COR-L47 (cell line): ENCODE results near the gene IGLL1.
"Not testable (repeated sequence)": the region's sequence is repeated elsewhere in the genome, so short reads cannot be mapped to it uniquely, and the experiment has no call there.

Experiments
- DNase-seq: peaks from one replicate; lab custom pipeline; 2025; lab: John Stamatoyannopoulos, UW

Gene IGLL1

DNA sequence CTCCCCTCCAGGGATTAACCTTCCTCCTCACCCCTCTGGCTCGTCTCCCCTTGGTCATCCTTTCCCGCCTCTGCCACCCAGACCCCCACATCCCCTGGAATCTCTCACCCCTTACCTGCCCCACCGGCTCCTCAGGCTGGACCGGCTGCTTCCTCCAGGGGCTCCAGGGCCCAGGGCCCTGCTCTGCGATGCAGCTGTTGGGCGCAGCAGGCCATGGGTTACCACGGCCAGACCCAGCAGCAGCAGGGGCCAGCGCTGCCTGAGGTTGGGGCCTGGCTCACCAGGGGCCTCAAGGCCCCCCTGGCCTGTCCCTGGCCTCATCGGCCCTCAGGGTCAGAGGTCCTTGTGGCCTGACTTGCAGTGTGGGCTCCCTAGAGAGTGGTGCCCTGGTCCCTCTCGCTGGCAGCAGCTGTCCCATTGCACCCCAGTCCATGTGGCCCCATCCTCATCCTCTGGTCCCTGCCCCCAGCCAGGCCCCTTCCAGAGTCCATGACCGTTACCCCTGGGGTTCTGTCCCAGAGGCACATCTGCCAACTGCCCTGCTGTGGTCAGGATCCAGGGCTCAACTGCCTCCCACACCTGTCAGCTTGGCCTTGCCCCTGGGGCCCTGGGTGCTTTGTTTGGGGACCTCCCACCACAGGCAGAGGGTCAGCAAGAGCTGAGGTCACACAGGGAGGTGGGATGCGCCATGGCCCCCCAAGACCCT, at the start of gene IGLL1:
Gene IGLL1 (minus strand): TSS at position 421 of the 706 bp plus-strand sequence. CDS start 100 bp downstream, at position 321.
- no peak for DNase-seq

DNA sequence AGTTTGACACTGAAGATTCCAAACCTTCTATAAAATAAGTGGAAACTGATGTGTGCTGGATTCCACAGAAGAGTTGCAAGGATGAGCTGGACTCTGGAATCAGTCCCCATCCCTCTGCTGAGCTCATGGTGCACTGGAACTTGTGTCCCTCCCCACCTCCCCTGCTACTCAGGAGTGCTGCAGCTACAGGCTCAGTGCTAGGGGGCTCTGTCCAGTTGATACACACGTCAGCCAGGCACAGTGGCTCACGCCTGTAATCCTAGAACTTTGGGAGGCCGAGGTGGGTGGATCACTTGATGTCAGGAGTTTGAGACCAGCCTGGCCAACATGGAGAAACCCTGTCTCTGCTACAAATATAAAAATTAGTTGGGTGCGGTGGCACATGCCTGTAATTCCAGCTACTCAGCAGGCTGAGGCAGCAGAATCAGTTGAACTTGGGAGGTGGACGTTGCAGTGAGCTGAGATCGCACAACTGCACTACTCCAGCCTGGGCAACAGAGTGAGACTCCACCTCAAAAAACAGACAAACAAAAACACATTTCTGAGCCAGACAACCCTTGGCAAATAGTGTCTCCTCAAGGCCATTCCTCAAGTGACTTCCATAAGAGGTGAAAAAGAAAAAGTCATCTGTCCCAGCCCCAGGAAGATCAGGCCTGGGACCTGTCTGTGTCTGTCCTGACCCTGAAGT, 48.1 kb upstream of the IGLL1 start:
- not testable (repeated sequence) for DNase-seq

DNA sequence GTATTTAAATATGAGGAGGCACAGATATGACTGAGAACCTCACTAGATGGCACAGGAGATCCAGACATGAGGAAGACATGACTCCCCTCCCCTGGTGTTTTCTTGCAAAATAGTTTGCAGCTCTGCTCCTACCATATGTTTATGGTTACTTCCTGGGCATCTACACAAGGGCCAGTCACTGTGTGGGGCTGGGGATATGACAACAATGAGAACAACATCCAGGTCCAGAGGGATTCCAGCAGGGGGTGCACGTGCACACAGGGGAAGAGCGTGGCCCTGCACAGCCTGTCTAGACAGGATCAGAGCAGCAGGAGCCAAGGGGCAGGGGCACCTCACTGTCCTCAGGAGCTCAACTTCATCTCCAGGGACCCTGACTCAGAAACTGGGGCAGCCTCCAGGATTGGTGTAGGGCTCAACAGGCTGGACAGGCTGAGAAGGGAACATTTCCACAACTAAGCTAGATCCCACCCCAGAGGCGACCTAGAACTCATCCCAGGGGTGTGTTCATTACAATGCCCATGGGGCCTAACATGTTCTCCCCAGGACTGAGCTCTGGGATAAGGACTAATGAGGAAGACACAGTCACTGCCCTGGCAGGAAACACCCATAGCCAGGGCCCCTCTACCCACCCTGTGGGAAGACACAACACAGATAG, 47.4 kb upstream of the IGLL1 start:
- DNase-seq: not testable (repeated sequence)

DNA sequence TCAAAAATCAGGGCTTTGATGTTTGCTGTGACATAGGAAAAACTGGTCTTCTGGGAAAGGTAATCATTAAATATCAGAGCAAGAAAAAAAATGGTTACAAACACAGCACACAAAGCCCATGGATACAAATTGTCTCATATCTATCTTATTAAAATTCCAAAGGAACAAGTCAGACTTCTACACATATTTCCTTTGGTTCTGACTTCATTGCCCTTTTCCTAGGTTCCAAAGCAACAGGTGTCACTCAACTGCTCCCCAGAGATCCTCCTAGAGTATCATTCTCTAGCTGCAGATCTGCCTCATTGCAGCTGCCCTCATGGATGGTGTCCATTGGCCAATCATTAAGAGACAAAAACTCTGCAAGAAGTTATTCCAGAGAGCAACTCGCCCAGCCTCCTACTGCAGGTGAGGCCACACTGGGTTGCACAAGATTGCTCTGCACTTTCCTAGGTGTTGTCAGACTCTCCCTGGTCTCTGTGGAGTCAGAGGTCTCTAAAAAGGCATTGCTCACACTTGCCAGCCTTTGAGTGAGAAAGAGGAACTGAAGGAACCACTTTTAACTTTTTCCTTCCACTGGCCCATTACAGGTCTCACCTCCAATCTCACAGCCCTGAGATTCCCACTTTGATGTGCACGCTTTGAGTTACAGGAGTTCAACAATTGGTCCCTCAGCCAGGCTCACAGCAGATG, 46.3 kb upstream of the IGLL1 start:
- no peak for DNase-seq

DNA sequence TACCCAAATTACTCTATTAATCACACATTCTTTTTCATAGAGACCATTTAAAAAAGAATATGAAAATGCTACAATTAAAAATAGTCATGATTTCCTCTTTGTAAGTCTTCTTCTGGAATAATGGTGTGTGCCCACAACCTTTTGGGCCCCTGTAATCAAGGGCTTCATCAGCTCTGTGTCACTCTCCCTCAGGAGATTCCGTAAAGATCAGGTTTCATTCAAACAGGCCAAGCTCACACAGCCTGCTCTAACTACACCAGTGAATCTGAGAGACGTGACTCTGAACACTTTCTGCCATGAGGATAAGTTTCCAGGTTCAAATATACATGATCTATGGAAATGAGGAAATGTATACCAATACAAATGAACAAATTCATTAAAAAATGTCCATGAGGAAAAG, 42.5 kb upstream of the IGLL1 start:
- no peak for DNase-seq

DNA sequence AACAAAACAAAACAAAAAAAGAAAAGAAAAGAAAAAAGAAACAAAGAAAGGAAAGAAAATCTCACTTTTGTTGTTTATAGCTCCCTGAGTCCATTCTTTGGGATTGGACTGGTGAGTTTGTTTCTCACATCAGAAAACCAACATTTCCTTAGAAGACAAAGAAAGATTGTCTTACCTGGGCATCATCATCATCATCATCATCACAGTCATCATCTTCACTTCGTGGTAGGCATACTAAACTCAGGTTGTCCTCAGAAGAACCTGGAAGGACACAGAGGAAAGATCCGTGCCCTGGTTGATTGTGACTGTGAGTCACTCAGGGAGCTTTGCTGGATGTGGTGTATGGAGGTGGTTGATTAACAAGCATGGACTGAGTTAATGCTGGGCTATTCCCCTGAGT, 41.8 kb upstream of the IGLL1 start:
- not testable (repeated sequence) for DNase-seq

DNA sequence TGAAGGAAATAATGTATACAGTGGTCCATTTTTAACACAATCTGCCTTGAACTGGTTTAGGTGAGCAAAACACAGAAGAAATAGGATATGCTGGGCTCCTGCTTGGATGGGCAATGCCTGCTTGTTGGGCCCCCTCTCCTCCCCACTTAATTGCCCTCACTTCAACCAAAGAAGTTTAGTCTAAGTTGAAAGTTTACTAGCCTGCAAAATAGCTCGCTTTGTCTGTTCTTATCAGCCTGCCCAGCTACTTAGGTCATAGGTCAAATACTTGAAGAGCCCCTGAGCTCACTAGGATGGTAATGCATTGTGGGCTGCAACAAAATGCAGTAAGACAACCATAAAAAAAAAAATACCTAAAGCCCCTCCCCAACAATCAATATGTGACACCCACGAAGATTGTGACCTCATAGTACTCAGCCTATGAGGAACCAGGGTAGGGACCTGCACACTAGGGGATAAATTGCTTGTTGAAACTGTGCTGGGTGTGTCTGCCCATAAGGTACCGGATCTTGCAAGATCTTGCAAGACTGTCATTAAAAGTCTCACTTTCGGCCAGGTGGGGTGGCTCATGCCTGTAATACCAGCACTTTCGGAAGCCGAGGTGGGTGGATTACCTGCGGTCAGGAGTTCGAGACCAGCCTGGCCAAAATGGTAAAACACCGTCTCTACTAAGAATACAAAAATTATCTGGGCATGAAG, 41.1 kb upstream of the IGLL1 start:
- DNase-seq: no peak

DNA sequence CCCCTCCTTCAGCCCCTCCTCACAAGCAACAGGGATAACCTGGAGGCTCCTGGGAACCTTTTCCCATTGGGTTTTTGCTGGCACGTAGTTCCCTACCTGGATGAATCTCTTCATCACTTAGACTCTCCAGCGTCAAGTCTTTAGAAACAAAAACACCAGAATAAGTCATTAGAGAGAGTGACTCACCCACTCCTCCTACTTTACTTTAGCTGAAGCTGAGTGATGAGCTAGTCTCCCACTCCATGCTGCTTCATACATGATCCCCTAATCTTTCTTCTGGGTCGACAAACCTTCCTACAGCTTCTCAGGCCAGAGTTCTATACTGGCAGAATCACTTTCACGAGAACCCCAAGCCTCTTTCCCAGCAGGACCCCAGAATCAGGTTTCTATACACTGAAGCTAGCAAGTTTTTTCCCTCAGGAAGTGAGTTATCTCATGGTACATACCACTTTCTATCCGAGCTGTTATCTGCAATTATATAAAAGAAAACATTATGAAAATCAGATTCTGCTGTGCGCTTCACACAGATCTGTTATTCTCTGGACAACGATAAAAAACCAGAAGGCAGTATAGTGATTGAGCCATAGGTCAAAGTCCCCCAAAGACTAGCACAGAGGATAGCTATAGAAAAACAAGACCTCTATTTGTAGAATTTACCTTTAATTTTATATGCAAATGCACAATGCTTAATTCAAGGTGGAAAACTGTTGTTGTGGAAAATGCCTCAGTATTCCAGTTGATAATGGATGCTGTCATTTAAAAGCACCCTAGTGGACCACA, 33.3 kb upstream of the IGLL1 start:
- DNase-seq: no peak

DNA sequence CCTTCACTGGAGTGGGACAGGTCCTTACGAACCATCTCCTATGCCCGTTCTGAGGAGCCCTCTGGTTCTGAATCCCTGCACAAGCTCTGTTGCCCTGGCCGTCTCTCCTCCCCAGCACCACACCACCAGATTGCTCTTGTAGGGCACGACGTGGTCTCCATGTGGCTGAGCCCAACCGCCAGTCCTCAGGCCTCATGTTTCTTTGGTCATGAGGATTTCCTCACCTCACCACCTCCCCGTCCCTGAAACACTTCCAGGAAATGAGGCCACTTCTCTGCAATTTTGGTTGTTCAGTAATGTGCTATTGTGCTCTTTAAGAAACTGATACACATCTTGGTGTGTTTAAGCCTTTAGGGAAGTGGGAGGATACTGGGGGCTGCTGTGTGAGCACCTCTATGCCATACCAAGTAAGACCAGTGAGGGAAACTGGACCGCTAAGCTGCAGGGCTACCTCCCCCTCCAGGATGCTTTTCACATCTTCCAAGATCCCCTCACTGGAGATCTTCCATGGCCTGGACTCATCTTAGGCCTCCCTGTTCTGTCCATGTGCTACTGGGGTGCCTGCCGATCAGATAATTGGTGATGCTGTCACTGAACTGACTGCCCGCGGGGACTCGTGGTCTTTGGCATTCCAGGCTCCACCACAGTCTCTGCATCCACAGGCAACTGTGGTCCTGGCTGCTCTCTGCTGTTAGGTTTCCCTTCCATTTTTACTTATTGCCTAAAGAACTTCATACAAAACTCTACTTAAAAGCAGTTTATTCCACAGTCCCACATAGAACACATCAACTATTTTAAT, 30.1 kb upstream of the IGLL1 start:
- no peak for DNase-seq

DNA sequence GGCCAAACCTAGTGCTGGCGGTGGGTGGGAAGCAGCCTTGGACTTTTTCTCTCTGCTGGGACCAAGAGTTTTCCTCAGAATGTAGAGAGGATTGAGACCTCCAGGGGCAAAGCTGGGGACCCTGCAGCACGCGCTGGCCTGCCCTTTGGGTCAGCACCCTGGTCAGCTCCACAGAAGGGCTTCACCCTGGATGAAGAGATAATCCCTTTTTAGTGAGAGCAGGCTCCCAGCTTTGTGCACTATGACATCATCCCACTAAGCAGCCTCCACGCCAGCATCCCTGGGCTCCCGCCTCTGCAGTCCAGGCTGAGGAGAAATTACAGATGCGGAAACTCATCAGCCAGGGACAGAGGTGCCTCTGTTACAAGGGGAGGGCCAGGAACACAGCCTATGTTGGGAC, 28.5 kb upstream of the IGLL1 start:
- DNase-seq: no peak

DNA sequence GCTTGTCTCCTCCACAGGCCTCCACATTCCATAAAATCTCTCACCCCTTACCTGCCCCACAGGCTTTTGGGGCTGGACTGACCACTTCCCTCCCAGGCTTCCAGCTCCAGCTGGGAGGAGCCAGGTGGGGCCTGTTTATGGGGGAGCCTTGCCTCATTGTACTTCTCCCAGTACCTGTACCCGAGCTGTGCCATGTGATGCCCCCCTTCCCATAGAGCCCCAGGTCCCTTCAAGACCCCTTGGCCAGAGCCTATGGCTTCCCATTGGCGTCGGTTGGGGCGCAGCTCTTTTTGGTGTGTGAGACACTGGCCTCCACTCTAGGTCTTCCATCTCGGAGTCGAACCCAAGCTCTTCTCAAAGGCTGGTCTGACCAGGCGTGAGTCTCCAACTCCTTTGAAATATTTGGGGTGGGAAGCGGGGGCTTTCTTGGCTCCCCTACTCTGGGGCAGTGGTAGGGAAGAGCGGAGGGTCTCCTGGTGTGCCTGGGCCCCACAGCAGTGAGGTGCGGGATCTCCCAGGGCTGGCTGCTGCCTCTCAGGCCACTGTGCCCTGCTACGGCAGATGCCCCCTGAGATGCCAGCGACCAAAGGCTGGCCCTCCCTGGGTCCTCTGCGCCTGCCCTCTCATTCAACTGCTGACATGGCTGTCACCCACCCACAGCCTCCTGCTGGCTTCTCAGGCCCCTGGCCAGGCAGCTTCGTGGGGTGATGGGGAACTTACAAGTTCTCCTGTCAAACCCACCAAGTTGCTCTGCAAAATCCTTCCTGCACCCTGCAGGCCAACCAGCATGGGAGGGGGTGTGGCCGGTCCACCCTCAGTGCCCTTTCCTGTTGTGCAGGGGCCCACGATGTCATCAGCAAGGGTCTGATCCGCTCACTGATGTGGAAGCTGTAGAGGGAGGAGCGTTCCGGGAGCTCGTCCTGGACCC, 26.4 kb upstream of the IGLL1 start:
- DNase-seq: no peak

DNA sequence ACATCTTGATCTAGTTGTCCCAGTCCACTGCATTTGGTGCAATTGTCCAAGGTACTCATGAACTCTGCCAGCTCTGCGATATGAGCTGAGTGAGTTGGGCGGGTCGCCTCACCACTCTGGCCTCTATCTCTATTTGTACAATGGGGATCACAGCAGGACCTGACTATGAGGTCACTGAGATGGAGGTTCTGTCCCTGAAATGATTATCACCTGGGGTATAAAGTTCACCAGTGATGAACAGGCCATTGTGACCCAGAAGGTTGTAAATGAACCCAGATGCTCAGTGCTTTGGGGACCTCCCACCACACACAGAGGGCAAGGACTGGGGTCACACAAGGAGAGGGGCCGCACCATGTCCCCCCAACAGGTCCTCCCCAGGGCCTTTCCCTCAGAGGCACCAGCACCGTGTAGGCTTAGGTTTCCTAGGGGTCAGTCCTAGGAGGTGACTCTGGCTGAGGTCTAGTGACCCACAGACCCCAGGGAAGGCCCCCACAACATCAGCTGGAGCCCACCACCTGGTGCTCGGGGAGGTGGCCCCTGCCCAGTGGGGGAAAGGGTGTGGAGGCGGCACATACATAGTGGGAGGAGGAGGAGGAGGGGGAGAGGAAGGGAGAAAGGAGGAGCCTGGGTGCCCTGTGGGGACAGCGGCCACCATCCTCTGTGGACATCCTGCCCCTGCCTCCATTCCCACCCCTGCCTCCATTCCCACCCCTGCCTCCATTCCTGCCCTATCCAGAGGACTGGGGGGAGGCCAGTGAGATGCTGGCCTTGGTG, 25.0 kb upstream of the IGLL1 start:
- DNase-seq: no peak

DNA sequence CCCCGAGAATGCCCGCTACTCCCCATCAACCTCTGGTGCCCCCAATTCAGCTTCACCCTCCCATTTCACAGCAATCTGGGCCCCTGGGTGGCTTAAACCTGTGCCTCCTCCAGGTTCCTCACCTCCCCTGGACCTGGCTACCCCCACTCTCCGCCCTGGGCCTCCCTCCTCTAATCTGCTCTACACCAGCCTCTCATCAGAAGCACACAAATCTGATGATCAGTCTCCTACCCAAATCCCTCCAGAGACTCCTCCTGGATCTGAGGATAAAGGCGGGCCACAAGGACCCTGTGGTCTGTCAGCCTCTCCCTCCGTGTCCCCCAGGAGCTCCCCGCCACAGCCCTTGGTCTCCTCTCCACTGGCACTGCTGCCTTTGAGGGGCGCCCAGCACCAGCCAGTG, 23.2 kb upstream of the IGLL1 start:
- DNase-seq: no peak

DNA sequence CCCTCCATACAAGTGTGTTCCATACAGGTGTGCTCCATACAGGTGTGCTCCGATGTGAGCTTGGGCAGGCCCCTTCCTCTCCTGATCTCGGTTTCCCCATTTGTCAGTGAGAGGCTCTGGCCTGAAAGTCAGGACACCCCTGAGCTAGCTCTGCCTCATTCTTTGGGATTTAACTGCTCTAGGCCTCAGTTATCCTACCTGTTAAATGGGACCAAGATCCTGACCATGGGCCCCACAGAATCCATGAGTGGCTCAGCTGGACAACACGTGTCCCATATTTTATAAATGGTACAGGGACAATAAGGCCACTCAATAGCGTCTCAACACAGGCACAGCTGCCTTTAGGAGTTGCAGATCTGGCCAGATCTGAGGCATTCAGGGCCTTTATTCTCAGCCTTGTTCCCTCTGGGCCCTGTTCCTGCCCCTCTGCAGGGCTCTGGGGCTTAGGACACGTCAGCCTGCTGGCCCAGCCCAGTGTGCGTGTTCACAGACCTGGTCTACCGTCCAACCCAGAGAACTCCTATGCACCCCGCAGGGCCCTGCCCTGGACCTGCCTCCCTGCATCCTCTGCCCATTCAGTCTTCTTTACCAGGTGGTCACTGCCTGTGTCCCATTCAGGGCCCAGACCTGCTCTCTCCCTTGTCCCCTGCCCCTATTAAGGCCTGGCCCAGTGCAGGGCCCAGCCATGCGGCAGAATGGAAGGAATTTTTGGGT, 18.9 kb upstream of the IGLL1 start:
- no peak for DNase-seq

DNA sequence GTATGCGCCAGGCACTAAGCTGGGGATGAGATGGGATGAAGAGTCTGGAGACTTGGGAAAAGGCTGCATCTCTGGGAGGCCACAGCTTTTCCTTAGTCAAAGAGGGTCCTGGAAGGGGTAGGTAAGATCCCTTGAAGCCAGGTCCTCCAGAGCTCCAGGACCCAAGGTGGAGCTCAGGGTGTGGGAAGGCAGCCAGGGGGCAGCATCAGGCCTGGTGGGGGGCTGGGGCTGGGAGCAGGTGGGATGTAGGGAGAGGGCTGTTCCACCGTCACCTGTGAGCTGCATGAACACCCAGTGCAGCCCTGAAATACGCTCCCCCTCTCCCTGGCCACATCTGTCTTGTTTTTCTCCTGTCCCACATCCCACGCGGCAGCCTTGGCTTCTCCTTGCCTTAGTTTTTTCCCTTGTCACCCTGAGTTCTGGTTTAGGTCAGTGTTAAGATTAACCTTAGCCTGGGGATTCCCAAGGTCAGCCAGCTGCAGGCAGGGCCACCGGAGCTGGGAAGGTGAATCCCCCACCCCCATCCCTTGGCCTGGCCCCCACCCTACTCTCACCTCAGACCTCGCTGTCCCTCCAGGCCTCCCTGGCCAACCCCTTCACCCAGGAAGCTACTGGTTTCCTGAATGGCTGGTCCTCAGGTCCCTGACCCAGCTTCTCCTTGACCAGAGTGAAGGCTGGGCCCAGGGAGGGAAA, 17.6 kb upstream of the IGLL1 start:
- not testable (repeated sequence) for DNase-seq

DNA sequence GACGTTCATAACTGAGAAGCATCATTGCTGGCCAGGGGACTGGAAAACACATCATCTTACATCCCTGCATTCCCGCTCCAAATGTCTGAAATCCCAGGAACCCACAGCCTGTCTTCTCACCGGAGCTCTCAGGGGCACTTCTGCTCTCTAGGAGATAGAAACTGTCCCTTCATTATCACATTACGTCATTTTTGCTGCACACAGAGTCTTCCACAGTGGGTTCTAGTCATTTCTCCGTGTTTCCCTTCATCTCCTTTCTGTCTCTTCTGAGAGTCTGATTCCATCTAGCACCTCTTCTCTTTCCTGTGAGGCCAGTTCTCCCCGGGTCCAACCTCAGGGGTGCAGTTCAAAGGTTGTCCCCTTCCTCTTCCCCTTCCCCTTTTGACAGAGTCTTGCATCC, 15.8 kb upstream of the IGLL1 start:
- DNase-seq: not testable (repeated sequence)

DNA sequence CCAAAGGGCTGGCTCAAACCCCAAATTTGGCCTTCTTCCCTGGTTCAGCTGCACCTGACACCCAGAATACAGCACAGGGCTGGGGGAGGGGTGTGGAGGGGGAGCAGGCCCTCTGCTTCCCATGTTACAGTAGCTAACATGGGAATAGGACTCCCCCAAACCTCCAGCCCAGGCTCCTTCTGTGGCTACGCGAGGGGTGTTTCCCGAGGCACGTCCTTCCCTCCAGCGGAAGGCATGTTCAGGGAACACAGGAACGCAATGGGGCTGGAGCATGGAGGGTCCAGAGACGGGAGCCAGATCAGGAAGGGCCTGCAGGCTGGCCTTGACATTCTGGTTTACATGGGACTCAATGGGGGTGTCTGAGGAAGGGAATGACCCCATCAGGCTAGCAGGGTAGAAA, 11.8 kb upstream of the IGLL1 start:
- no peak for DNase-seq
